K562 (cell line): ENCODE data around the gene TSPAN18. TPM values are rescaled to one million over a fixed set of nuclear protein-coding genes. Genes with fewer than 3 reads are reported as not detected.

ENCODE experiments used
- MLLT1 ChIP-seq, 2 experiments: fragments of 450-650 bp; IDR thresholded peaks; 2 replicates each; pipeline ENCODE4 v1.6.1; 2016
- ZMIZ1 ChIP-seq, 2 experiments: fragments of 150-350 bp in 1 of 2; IDR thresholded peaks; 2 replicates each; pipeline ENCODE4 v1.6.1; 2012 to 2016; ENCODE audit warnings: low read depth in 2 of 2, low read length in 2 of 2, mild to moderate bottlenecking in 1 of 2, moderate library complexity in 1 of 2
- ZNF316 ChIP-seq: fragments of 450-650 bp; IDR thresholded peaks from 2 replicates; pipeline ENCODE4 v1.6.1; 2016
- polyA plus RNA-seq, 8 experiments: library from polyadenylated mRNA; depleted of rRNA in 4 of 8; stranded (reverse) in 5 of 8; unstranded in 3 of 8; fragments of >200 nt; fragmentation: Nextera tagmentation in 2 of 8; fragmentation: Illumina TruSeq in 1 of 8; extraction: Ambion mirVana in 2 of 8; extraction: Trizol in 1 of 8; gene quantifications; 2 replicates each; pipeline versions ENCODE4 v1.2.1 to v1.2.3, GENCODE V29; 2011 to 2014; ENCODE audit warnings: inconsistent platforms in 1 of 8, missing spikeins in 1 of 8
- total RNA-seq, 7 experiments: library from RNA; depleted of rRNA in 6 of 7; stranded (reverse); fragments of >200 nt in 6 of 7; fragmentation: Illumina TruSeq in 2 of 7; extraction: Trizol in 2 of 7; gene quantifications; 2 replicates each; pipeline versions ENCODE4 v1.2.1 to v1.2.3, GENCODE V29; 2011 to 2021; ENCODE audit warnings: low replicate concordance in 1 of 7
- TF ChIP-seq, protein P1 (sequence below): sonication (generic); formaldehyde crosslinking; IDR thresholded peaks from 2 replicates; pipeline ENCODE4 v1.9.0; 2022; ENCODE audit warnings: mild to moderate bottlenecking, missing genetic modification reagents
- TF ChIP-seq, protein P2 (sequence below): fragments of 450-650 bp; IDR thresholded peaks from 2 replicates; pipeline ENCODE4 v1.6.1; 2016

Gene TSPAN18
- total and polyA plus RNA-seq, 9 of the 15 experiments (the other 6 are each of a cell fraction or from before 2014, with no cell fraction given), result 0.17 to 0.35 (median 0.22) TPM; not detected in 4

DNA sequence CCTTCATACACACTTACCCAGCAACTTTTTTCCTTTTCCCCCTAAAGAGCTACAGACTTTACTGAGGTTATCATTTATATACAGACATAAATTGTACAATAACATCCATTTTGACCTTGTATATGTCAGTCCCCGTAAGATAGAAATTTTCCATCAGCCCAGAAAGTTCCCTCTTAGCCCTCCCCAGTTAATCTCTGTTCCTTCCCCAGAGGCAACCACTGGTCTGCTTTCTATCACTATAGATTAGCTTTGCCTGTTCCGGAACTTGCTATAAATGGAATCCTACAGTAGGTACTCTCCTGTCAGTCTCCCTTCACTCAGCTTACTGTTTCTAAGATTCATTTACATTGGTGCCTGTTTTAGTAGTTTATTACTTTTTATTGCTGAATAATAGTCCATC lies 54.9 kb downstream of the TSPAN18 start (continued):
- TF ChIP-seq ZMIZ1 (IDR thresholded peaks at IDR 0.05; ENCODE audit: low read depth in 2 of 2, low read length in 2 of 2) (0 out of 4 replicates have a peak, but pooled peaks of 1 of the 2 experiments have one; percentile 55), ZNF316 (peak; percentile 56; the same call in 1 of the 2 replicates), MLLT1 (IDR thresholded peaks at IDR 0.05) (peak in 1 of 2 experiments; percentile 76; a peak in 2 of 4 replicates)
- TF ChIP-seq, protein P1, sequence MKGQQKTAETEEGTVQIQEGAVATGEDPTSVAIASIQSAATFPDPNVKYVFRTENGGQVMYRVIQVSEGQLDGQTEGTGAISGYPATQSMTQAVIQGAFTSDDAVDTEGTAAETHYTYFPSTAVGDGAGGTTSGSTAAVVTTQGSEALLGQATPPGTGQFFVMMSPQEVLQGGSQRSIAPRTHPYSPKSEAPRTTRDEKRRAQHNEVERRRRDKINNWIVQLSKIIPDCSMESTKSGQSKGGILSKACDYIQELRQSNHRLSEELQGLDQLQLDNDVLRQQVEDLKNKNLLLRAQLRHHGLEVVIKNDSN (CRISPR knock-in tag), result no peak
- TF ChIP-seq, protein P2, sequence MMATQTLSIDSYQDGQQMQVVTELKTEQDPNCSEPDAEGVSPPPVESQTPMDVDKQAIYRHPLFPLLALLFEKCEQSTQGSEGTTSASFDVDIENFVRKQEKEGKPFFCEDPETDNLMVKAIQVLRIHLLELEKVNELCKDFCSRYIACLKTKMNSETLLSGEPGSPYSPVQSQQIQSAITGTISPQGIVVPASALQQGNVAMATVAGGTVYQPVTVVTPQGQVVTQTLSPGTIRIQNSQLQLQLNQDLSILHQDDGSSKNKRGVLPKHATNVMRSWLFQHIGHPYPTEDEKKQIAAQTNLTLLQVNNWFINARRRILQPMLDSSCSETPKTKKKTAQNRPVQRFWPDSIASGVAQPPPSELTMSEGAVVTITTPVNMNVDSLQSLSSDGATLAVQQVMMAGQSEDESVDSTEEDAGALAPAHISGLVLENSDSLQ, result peak; percentile 62; the same call in 1 of the 2 replicates
